ENCODE measurements around the gene RBFOX1. TPM values are rescaled to one million over a fixed set of nuclear protein-coding genes. Genes with fewer than 3 reads are reported as not detected.

RBFOX1 gene
- polyA plus RNA-seq, 1 of the 3 experiments (the other 2 are of a cell fraction): not detected

- DNase-seq: no peak
- Histone ChIP-seq H3K4me3 (ENCODE audit: low read depth in 2 of 2, low read length in 1 of 2) (no peak overlapping the region), H4K20me1 (ENCODE audit: insufficient read depth) (no peaks in the 10 kb centered on the region), H3K36me3 (replicated peaks in 1 of 2; ENCODE audit: control insufficient read depth in 1 of 2, insufficient read depth in 2 of 2, low read length in 1 of 2) (no peaks in the 10 kb centered on the region), H3K79me2 (ENCODE audit: insufficient read depth) (no peaks in the 10 kb centered on the region), H3K9me2 (no peaks in the 10 kb centered on the region), H3K9ac (no peak overlapping the region), H3K9me3 (no peaks in the 10 kb centered on the region), H3F3A (replicated peaks; ENCODE audit: insufficient read depth) (no peaks in the 10 kb centered on the region), H3K27me3 (ENCODE audit: insufficient read depth) (no peaks in the 10 kb centered on the region), H2AFZ (ENCODE audit: low read depth) (no peak overlapping the region), H3K4me1 (ENCODE audit: control insufficient read depth in 1 of 2, insufficient read depth in 2 of 2, low read depth in 1 of 2, low read length in 1 of 2) (no peaks in the 10 kb centered on the region), H3K4me2 (no peak overlapping the region), H3K27ac (ENCODE audit: low read depth in 2 of 2, low read length in 1 of 2) (no peak overlapping the region)
- CTCF ChIA-PET: no interaction called here
- POLR2A ChIA-PET: no interaction called here
- WGBS (ENCODE audit: low lambda C conversion rate): 20% methylated on average over 7 of the region's 7 CpGs
- TF ChIP-seq TEAD4 (IDR thresholded peaks at IDR 0.05; ENCODE audit: borderline replicate concordance, insufficient read depth) (no peak), FOXM1 (IDR thresholded peaks at IDR 0.05; ENCODE audit: low read depth) (no peak), JUND (IDR thresholded peaks at IDR 0.05) (no peak), EZH2phosphoT487 (IDR thresholded peaks at IDR 0.05; ENCODE audit: borderline replicate concordance, low read depth) (no peak), RCOR1 (IDR thresholded peaks at IDR 0.05; ENCODE audit: low read length) (no peak), MXI1 (IDR thresholded peaks at IDR 0.05; ENCODE audit: low read depth, low read length) (no peak), YY1 (IDR thresholded peaks at IDR 0.05; ENCODE audit: low read depth) (no peak), CHD2 (IDR thresholded peaks at IDR 0.05; ENCODE audit: low read length, partially characterized antibody) (no peak)
- TF ChIP-seq, protein P1, sequence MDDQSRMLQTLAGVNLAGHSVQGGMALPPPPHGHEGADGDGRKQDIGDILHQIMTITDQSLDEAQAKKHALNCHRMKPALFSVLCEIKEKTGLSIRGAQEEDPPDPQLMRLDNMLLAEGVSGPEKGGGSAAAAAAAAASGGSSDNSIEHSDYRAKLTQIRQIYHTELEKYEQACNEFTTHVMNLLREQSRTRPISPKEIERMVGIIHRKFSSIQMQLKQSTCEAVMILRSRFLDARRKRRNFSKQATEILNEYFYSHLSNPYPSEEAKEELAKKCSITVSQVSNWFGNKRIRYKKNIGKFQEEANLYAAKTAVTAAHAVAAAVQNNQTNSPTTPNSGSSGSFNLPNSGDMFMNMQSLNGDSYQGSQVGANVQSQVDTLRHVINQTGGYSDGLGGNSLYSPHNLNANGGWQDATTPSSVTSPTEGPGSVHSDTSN (IDR thresholded peaks at IDR 0.05): no peak
These were observed 269.8 kb downstream of the RBFOX1 start for GRCh38 chr16:7602291-7602950.

GRCh38 chr16:7605812-7606211 lies 273.2 kb downstream of the RBFOX1 start:
- Histone ChIP-seq H3K27ac (ENCODE audit: low read depth in 2 of 2, low read length in 1 of 2) (no peak overlapping the region), H3K9me3 (no peaks in the 10 kb centered on the region), H4K20me1 (ENCODE audit: insufficient read depth) (no peaks in the 10 kb centered on the region), H3K79me2 (ENCODE audit: insufficient read depth) (no peaks in the 10 kb centered on the region), H3K4me1 (ENCODE audit: control insufficient read depth in 1 of 2, insufficient read depth in 2 of 2, low read depth in 1 of 2, low read length in 1 of 2) (no peaks in the 10 kb centered on the region), H3K36me3 (replicated peaks in 1 of 2; ENCODE audit: control insufficient read depth in 1 of 2, insufficient read depth in 2 of 2, low read length in 1 of 2) (no peaks in the 10 kb centered on the region), H2AFZ (ENCODE audit: low read depth) (no peak overlapping the region), H3K27me3 (ENCODE audit: insufficient read depth) (no peaks in the 10 kb centered on the region), H3K4me2 (no peak overlapping the region), H3K9me2 (no peaks in the 10 kb centered on the region), H3K9ac (no peak overlapping the region), H3K4me3 (ENCODE audit: low read depth in 2 of 2, low read length in 1 of 2) (no peak overlapping the region), H3F3A (replicated peaks; ENCODE audit: insufficient read depth) (no peaks in the 10 kb centered on the region)
- DNase-seq: no peak
- TF ChIP-seq SIN3A (IDR thresholded peaks at IDR 0.05; ENCODE audit: borderline replicate concordance, low read depth, low read length): no peak
- no peak for TF ChIP-seq RCOR1 (IDR thresholded peaks at IDR 0.05; ENCODE audit: low read length)
- TF ChIP-seq, protein P2, sequence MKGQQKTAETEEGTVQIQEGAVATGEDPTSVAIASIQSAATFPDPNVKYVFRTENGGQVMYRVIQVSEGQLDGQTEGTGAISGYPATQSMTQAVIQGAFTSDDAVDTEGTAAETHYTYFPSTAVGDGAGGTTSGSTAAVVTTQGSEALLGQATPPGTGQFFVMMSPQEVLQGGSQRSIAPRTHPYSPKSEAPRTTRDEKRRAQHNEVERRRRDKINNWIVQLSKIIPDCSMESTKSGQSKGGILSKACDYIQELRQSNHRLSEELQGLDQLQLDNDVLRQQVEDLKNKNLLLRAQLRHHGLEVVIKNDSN (IDR thresholded peaks at IDR 0.05; ENCODE audit: borderline replicate concordance, low read depth): no peak
- TF ChIP-seq RAD21 (IDR thresholded peaks at IDR 0.05; ENCODE audit: low read length): no peak
- no peak for TF ChIP-seq RFX5 (IDR thresholded peaks at IDR 0.05; ENCODE audit: low read length)
- no peak for TF ChIP-seq RXRA (IDR thresholded peaks at IDR 0.05; ENCODE audit: borderline replicate concordance, low read depth)
- TF ChIP-seq NRF1 (IDR thresholded peaks at IDR 0.05; ENCODE audit: low read depth, low read length): no peak
- 14% methylated on average over 6 of the region's 6 CpGs for WGBS (ENCODE audit: low lambda C conversion rate)
- ChIA-PET CTCF (no interaction called here), POLR2A (no interaction called here)

All from SK-N-SH (cell line).